K562 (cell line): ENCODE results near the gene RGN. TPM values are rescaled to one million over a fixed set of nuclear protein-coding genes. Genes with fewer than 3 reads are reported as not detected.
A peak's percentile ranks its signal among the peaks of the same experiment; 100 is the strongest.

Experiments
- ATAC-seq: fragments of 200-7000 bp; cut with Tn5 transposase; 3 replicates; pipeline ENCODE4 v1.9.1; 2020; ENCODE audit warnings: moderate library complexity
- BruUV-seq: library from RNA; stranded (reverse); fragments of 400-500 nt; replicated peaks from 2 replicates; lab custom pipeline; 2021; lab: Mats Ljungman, UMichigan
- CTCF ChIA-PET: fragments of 300-600 bp; formaldehyde crosslinking; extraction: SDS; loops from one replicate; lab custom pipeline; 2021; ENCODE audit warnings: low intra/inter-chr PET ratio; lab: Yijun Ruan, JAX
- POLR2A ChIA-PET: fragments of 300-600, 350-650 bp; sonication (Branson Sonifier 250); formaldehyde crosslinking; extraction: SDS; loops from one replicate; lab custom pipeline; 2021; ENCODE audit warnings: antibody characterized with exemption, inconsistent platforms; lab: Yijun Ruan, JAX
- DNase-seq, 4 experiments: peaks; one replicate each; pipeline versions ENCODE4 v3.0.0 to v3.0.0-alpha.2; 2011 to 2018; ENCODE audit warnings: low spot score in 3 of 4, mixed read lengths in 3 of 4; ENCODE audit errors: extremely low read depth in 1 of 4
- FAIRE-seq: peaks from 2 replicates; lab custom pipeline; 2011; peaks lifted over from hg19 to GRCh38; lab: Jason Lieb, UNC
- H2AFZ ChIP-seq: 2 replicates; pipeline ENCODE4 v1.6.0; 2011; ENCODE audit warnings: low read depth, low read length, control low read depth, inconsistent platforms
- H3K27ac ChIP-seq: fragments of 200-600 bp; 3 replicates; pipeline ENCODE4 v1.8.0; 2011; ENCODE audit warnings: low read depth, mild to moderate bottlenecking, control low read depth, inconsistent platforms, low read length, moderate library complexity, mixed read lengths; ENCODE audit errors: extremely low read depth
- H3K27me3 ChIP-seq, 2 experiments: fragments of 300-600 bp in 1 of 2; 2 replicates in 1 of 2; 3 replicates in 1 of 2; pipeline versions ENCODE4 v1.6.0 to v1.8.0; 2011; ENCODE audit warnings: inconsistent platforms in 2 of 2, low read length in 2 of 2, mild to moderate bottlenecking in 1 of 2, mixed read lengths in 1 of 2, moderate library complexity in 1 of 2; ENCODE audit not compliant: control insufficient read depth in 2 of 2, insufficient read depth in 2 of 2
- H3K36me3 ChIP-seq: fragments of 300-600 bp; 3 replicates; pipeline ENCODE4 v1.8.0; 2011; ENCODE audit warnings: mild to moderate bottlenecking, low read length, inconsistent platforms; ENCODE audit not compliant: control insufficient read depth, insufficient read depth
- H3K4me1 ChIP-seq, 2 experiments: fragments of 200-600 bp in 1 of 2; replicated peaks in 1 of 2; 2 replicates in 1 of 2; 3 replicates in 1 of 2; pipeline versions ENCODE4 v1.5.1 to v1.8.0; 2011; ENCODE audit warnings: inconsistent platforms in 2 of 2, low read length in 2 of 2, mild to moderate bottlenecking in 1 of 2, mixed read lengths in 1 of 2, moderate library complexity in 1 of 2; ENCODE audit not compliant: control insufficient read depth in 2 of 2, insufficient read depth in 2 of 2
- H3K4me2 ChIP-seq: 2 replicates; pipeline ENCODE4 v1.6.1; 2011; ENCODE audit warnings: low read length, control low read depth, inconsistent platforms, mixed read lengths; ENCODE audit not compliant: insufficient read depth
- H3K4me3 ChIP-seq: fragments of 200-600 bp; sonication (generic), shearing (Covaris generic); 2 replicates; pipeline ENCODE4 v1.5.1; 2016; ENCODE audit warnings: control low read depth, inconsistent platforms
- H3K79me2 ChIP-seq: fragments of 200-600 bp; 3 replicates; pipeline ENCODE4 v1.8.0; 2011; ENCODE audit warnings: low read length, inconsistent platforms; ENCODE audit not compliant: control insufficient read depth, insufficient read depth
- H3K9ac ChIP-seq, 2 experiments: 2 replicates each; pipeline versions ENCODE4 v1.6.0 to v1.6.1; 2011; ENCODE audit warnings: low read depth in 2 of 2, low read length in 2 of 2, control low read depth in 1 of 2, inconsistent platforms in 1 of 2, mild to moderate bottlenecking in 1 of 2, mixed read lengths in 1 of 2; ENCODE audit not compliant: insufficient read depth in 1 of 2
- H3K9me1 ChIP-seq: one replicate; pipeline ENCODE4 v1.6.0; 2011; ENCODE audit warnings: inconsistent platforms, mild to moderate bottlenecking, low read length, moderate library complexity; ENCODE audit not compliant: control insufficient read depth, insufficient read depth
- H3K9me3 ChIP-seq: replicated peaks from 2 replicates; pipeline ENCODE4 v1.5.1; 2011; ENCODE audit warnings: low read depth, low read length, inconsistent platforms; ENCODE audit not compliant: control insufficient read depth, insufficient read depth
- H4K20me1 ChIP-seq: replicated peaks from 2 replicates; pipeline ENCODE4 v1.6.1; 2011; ENCODE audit warnings: low read length, inconsistent platforms, mixed read lengths; ENCODE audit not compliant: control insufficient read depth, insufficient read depth
- FOXM1 ChIP-seq, 2 experiments: fragments of 450-650 bp in 1 of 2; sonication (generic) in 1 of 2; formaldehyde crosslinking in 1 of 2; IDR thresholded peaks; 2 replicates each; pipeline versions ENCODE4 v1.6.1 to v1.9.0; 2017 to 2022; ENCODE audit warnings: low read depth in 2 of 2, mild to moderate bottlenecking in 2 of 2, missing genetic modification reagents in 1 of 2, moderate library complexity in 1 of 2
- GABPB1 ChIP-seq: sonication (generic); formaldehyde crosslinking; IDR thresholded peaks from 2 replicates; pipeline ENCODE4 v1.8.0; 2022; ENCODE audit warnings: mild to moderate bottlenecking, missing genetic modification reagents
- HCFC1 ChIP-seq: IDR thresholded peaks from 2 replicates; pipeline ENCODE4 v1.6.1; 2012; ENCODE audit warnings: low read depth, low read length, improper control_type of control experiment
- MCM3 ChIP-seq: fragments of 450-650 bp; IDR thresholded peaks from 2 replicates; pipeline ENCODE4 v1.6.1; 2016
- MYNN ChIP-seq, 2 experiments: sonication (generic); formaldehyde crosslinking in 1 of 2; IDR thresholded peaks; 2 replicates each; pipeline versions ENCODE4 v1.5.0 to v1.6.1; 2016 to 2020; ENCODE audit warnings: antibody characterized with exemption in 1 of 2, missing genetic modification reagents in 1 of 2
- RAD21 ChIP-seq, 2 experiments: fragments of 250-450 bp in 1 of 2; fragments of 450-650 bp in 1 of 2; sonication (Bioruptor Pico) in 1 of 2; formaldehyde crosslinking in 1 of 2; IDR thresholded peaks in 1 of 2; conservative IDR thresholded peaks in 1 of 2; 2 replicates each; pipeline versions ENCODE4 v1.4.0 to v1.8.0; 2020 to 2022; ENCODE audit warnings: mild to moderate bottlenecking in 2 of 2, moderate library complexity in 1 of 2
- TRIM24 ChIP-seq, 2 experiments: fragments of 450-650 bp; IDR thresholded peaks; 2 replicates each; pipeline ENCODE4 v1.6.1; 2016
- ZKSCAN1 ChIP-seq: fragments of 150-350 bp; IDR thresholded peaks from 2 replicates; pipeline ENCODE4 v1.6.1; 2016; ENCODE audit warnings: low read depth, low read length
- WGBS: fragments of 100-300 bp; shearing (Covaris generic); methylation state at CpG from one replicate; pipeline ENCODE4 v1.1.6; 2016; ENCODE audit warnings: low coverage, mixed read lengths; ENCODE audit not compliant: insufficient coverage; ENCODE audit errors: missing lambda C conversion rate; 5-methylcytosine and 5-hydroxymethylcytosine counted together
- in situ Hi-C: fragments of 300-500 bp; cut with MboI; formaldehyde crosslinking; loops from 4 replicates; pipeline ENCODE4 v1.15.0; 2018; ENCODE audit warnings: inconsistent platforms, mixed read lengths
- intact Hi-C: fragments of 100-400 bp; cut with micrococcal nuclease; formaldehyde crosslinking; loops from 2 replicates; pipeline ENCODE4 v1.14.2; 2022
- polyA plus RNA-seq, 8 experiments: library from polyadenylated mRNA; depleted of rRNA in 4 of 8; stranded (reverse) in 5 of 8; unstranded in 3 of 8; fragments of >200 nt; fragmentation: Nextera tagmentation in 2 of 8; fragmentation: Illumina TruSeq in 1 of 8; extraction: Ambion mirVana in 2 of 8; extraction: Trizol in 1 of 8; gene quantifications; 2 replicates each; pipeline versions ENCODE4 v1.2.1 to v1.2.3, GENCODE V29; 2011 to 2014; ENCODE audit warnings: inconsistent platforms in 1 of 8, missing spikeins in 1 of 8
- total RNA-seq, 7 experiments: library from RNA; depleted of rRNA in 6 of 7; stranded (reverse); fragments of >200 nt in 6 of 7; fragmentation: Illumina TruSeq in 2 of 7; extraction: Trizol in 2 of 7; gene quantifications; 2 replicates each; pipeline versions ENCODE4 v1.2.1 to v1.2.3, GENCODE V29; 2011 to 2021; ENCODE audit warnings: low replicate concordance in 1 of 7
- TF ChIP-seq, protein P1 (sequence below): fragments of 250-450 bp; sonication (Bioruptor Pico); IDR thresholded peaks from 2 replicates; pipeline ENCODE4 v1.5.0; 2021
- TF ChIP-seq, protein P2 (sequence below), 3 experiments: IDR thresholded peaks in 2 of 3; conservative IDR thresholded peaks in 1 of 3; 2 replicates each; pipeline ENCODE4 v1.5.1; 2011 to 2012; ENCODE audit warnings: low read length in 3 of 3, mild to moderate bottlenecking in 3 of 3, control low read depth in 2 of 3, improper control_type of control experiment in 1 of 3, inconsistent platforms in 1 of 3, low read depth in 1 of 3, mixed read lengths in 1 of 3, moderate library complexity in 1 of 3; ENCODE audit not compliant: insufficient read depth in 2 of 3
- TF ChIP-seq, protein P3 (sequence below): fragments of 450-650 bp; formaldehyde crosslinking; IDR thresholded peaks from 2 replicates; pipeline ENCODE4 v1.4.0; 2022; ENCODE audit warnings: mild to moderate bottlenecking, moderate library complexity
- TF ChIP-seq, protein P4 (sequence below): fragments of 450-650 bp; IDR thresholded peaks from 2 replicates; pipeline ENCODE4 v1.6.1; 2018; ENCODE audit not compliant: partially characterized antibody

The RGN gene
- total and polyA plus RNA-seq, 9 of the 15 experiments (the other 6 are each of a cell fraction or from before 2014, with no cell fraction given): not detected

DNA sequence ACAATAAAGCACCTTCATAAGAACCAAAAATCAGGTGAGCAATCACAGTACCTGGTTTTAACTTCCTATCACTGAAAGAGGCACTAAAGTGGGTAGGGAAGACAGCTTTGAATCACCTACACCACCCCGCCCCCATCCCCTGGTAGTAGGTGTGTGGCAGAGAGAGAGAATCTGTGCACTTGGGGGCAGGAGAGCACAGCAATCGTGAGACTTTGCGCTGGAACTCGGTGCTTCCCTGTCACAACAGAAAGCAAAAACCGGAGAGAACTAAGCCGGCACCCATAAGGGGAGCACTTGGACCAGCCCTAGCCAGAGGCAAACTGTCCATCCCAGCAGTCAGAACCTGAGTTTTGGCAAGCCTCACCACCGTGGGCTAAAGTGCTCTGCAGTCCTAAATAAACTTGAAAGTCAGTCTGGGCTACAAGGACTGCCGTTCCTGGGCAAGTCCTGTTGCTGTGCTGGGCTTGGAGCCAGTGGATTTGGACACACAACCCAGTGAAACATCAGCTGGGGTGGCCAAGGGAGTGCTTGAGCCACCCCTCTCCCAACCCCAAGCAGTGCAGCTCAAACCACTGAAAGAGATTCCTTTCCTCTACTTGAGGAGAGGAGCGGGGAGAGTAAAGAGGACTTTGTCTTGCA is 34.2 kb downstream of the RGN start:
- Histone ChIP-seq H3K9ac (no peak overlapping the region), H3K36me3 (no peaks in the 10 kb centered on the region), H3K4me3 (no peak overlapping the region), H3K9me3 (no peaks in the 10 kb centered on the region), H2AFZ (no peak overlapping the region), H3K27me3 (no peaks in the 10 kb centered on the region), H3K79me2 (no peaks in the 10 kb centered on the region), H4K20me1 (no peaks in the 10 kb centered on the region), H3K4me1 (no peaks in the 10 kb centered on the region), H3K4me2 (no peak overlapping the region)
- FAIRE-seq: no peak
- 10% methylated on average over 9 of the region's 9 CpGs for WGBS
- in situ Hi-C loops (no loop called here), intact Hi-C loops (no loop called here)
- ATAC-seq: peak; percentile 33; the same call in 2 of the 3 replicates
- no TSS peak for BruUV-seq
- POLR2A ChIA-PET: no interaction called here
- CTCF ChIA-PET: no interaction called here
- TF ChIP-seq ZKSCAN1 (no peak), HCFC1 (no peak), TRIM24 (IDR thresholded peaks at IDR 0.05) (no peak), GABPB1 (CRISPR knock-in tag) (no peak), MYNN (IDR thresholded peaks at IDR 0.05) (no peak), MYNN (CRISPR knock-in tag; IDR thresholded peaks at IDR 0.05) (no peak), FOXM1 (IDR thresholded peaks at IDR 0.05; ENCODE audit: low read depth) (no peak), FOXM1 (CRISPR knock-in tag; IDR thresholded peaks at IDR 0.05; ENCODE audit: low read depth) (no peak), MCM3 (no peak), RAD21 (CRISPR knock-in tag; conservative IDR thresholded peaks at IDR 0.05 in 1 of 2, IDR thresholded peaks at IDR 0.05 in 1 of 2) (peak in 1 of 2 experiments; percentile 6; a peak in 1 of 4 replicates)
- TF ChIP-seq, protein P1, sequence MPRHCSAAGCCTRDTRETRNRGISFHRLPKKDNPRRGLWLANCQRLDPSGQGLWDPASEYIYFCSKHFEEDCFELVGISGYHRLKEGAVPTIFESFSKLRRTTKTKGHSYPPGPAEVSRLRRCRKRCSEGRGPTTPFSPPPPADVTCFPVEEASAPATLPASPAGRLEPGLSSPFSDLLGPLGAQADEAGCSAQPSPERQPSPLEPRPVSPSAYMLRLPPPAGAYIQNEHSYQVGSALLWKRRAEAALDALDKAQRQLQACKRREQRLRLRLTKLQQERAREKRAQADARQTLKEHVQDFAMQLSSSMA: no peak
- TF ChIP-seq, protein P2, sequence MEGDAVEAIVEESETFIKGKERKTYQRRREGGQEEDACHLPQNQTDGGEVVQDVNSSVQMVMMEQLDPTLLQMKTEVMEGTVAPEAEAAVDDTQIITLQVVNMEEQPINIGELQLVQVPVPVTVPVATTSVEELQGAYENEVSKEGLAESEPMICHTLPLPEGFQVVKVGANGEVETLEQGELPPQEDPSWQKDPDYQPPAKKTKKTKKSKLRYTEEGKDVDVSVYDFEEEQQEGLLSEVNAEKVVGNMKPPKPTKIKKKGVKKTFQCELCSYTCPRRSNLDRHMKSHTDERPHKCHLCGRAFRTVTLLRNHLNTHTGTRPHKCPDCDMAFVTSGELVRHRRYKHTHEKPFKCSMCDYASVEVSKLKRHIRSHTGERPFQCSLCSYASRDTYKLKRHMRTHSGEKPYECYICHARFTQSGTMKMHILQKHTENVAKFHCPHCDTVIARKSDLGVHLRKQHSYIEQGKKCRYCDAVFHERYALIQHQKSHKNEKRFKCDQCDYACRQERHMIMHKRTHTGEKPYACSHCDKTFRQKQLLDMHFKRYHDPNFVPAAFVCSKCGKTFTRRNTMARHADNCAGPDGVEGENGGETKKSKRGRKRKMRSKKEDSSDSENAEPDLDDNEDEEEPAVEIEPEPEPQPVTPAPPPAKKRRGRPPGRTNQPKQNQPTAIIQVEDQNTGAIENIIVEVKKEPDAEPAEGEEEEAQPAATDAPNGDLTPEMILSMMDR (IDR thresholded peaks at IDR 0.05 in 2 of 3, conservative IDR thresholded peaks at IDR 0.05 in 1 of 3; ENCODE audit: insufficient read depth in 2 of 3, low read depth in 1 of 3, low read length in 3 of 3): peak in 1 of 3 experiments; percentile 12; a peak in 1 of 6 replicates
- TF ChIP-seq, protein P3, sequence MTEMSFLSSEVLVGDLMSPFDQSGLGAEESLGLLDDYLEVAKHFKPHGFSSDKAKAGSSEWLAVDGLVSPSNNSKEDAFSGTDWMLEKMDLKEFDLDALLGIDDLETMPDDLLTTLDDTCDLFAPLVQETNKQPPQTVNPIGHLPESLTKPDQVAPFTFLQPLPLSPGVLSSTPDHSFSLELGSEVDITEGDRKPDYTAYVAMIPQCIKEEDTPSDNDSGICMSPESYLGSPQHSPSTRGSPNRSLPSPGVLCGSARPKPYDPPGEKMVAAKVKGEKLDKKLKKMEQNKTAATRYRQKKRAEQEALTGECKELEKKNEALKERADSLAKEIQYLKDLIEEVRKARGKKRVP (CRISPR knock-in tag): no peak
- TF ChIP-seq, protein P4, sequence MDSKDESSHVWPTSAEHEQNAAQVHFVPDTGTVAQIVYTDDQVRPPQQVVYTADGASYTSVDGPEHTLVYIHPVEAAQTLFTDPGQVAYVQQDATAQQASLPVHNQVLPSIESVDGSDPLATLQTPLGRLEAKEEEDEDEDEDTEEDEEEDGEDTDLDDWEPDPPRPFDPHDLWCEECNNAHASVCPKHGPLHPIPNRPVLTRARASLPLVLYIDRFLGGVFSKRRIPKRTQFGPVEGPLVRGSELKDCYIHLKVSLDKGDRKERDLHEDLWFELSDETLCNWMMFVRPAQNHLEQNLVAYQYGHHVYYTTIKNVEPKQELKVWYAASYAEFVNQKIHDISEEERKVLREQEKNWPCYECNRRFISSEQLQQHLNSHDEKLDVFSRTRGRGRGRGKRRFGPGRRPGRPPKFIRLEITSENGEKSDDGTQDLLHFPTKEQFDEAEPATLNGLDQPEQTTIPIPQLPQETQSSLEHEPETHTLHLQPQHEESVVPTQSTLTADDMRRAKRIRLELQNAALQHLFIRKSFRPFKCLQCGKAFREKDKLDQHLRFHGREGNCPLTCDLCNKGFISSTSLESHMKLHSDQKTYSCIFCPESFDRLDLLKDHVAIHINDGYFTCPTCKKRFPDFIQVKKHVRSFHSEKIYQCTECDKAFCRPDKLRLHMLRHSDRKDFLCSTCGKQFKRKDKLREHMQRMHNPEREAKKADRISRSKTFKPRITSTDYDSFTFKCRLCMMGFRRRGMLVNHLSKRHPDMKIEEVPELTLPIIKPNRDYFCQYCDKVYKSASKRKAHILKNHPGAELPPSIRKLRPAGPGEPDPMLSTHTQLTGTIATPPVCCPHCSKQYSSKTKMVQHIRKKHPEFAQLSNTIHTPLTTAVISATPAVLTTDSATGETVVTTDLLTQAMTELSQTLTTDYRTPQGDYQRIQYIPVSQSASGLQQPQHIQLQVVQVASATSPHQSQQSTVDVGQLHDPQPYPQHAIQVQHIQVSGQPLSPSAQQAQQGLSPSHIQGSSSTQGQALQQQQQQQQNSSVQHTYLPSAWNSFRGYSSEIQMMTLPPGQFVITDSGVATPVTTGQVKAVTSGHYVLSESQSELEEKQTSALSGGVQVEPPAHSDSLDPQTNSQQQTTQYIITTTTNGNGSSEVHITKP: peak; percentile 17
- TF ChIP-seq, all 486 proteins: peak for 3
- Histone ChIP-seq H3K27ac (no peak overlapping the region), H3K9me1 (no peaks in the 10 kb centered on the region)
- DNase-seq: peak in 1 of 4 experiments; percentile 6
